SK-N-SH (cell line): ENCODE results near the gene LARGE1.

Source experiments
- EP300 ChIP-seq, 2 experiments: IDR thresholded peaks; 2 replicates each; pipeline versions ENCODE4 v1.4.0 to v1.6.1; 2012; ENCODE audit warnings: borderline replicate concordance in 1 of 2, low read depth in 1 of 2, low read length in 1 of 2
- EZH2phosphoT487 ChIP-seq: fragments of 200-600 bp; sonication (generic); IDR thresholded peaks from 2 replicates; pipeline ENCODE4 v1.6.1; 2017; ENCODE audit warnings: low read depth, mixed run types, mild to moderate bottlenecking, antibody characterized with exemption, moderate library complexity, borderline replicate concordance
- FOSL2 ChIP-seq: IDR thresholded peaks from 2 replicates; pipeline ENCODE4 v1.4.0; 2012; ENCODE audit warnings: low read depth, mild to moderate bottlenecking, moderate library complexity, borderline replicate concordance
- GABPA ChIP-seq: IDR thresholded peaks from 2 replicates; pipeline ENCODE4 v1.4.0; 2012; ENCODE audit warnings: low read depth, mild to moderate bottlenecking
- JUND ChIP-seq: IDR thresholded peaks from 2 replicates; pipeline ENCODE4 v1.4.0; 2012
- MEF2A ChIP-seq: IDR thresholded peaks from 2 replicates; pipeline ENCODE4 v1.4.0; 2012; ENCODE audit warnings: low read depth, borderline replicate concordance
- NFIC ChIP-seq: IDR thresholded peaks from 2 replicates; pipeline ENCODE4 v1.4.0; 2012; ENCODE audit warnings: borderline replicate concordance
- RCOR1 ChIP-seq: fragments of 150-350 bp; IDR thresholded peaks from 2 replicates; pipeline ENCODE4 v1.6.1; 2017; ENCODE audit warnings: antibody characterized with exemption, low read length
- RFX5 ChIP-seq: IDR thresholded peaks from 2 replicates; pipeline ENCODE4 v1.6.1; 2012; ENCODE audit warnings: mild to moderate bottlenecking, improper control_type of control experiment, low read length
- SMC3 ChIP-seq: IDR thresholded peaks from 2 replicates; pipeline ENCODE4 v1.6.1; 2012; ENCODE audit warnings: low read depth, low read length, improper control_type of control experiment
- TCF12 ChIP-seq: IDR thresholded peaks from 2 replicates; pipeline ENCODE4 v1.4.0; 2012
- YY1 ChIP-seq: IDR thresholded peaks from 2 replicates; pipeline ENCODE4 v1.4.0; 2012; ENCODE audit warnings: low read depth, mild to moderate bottlenecking
- TF ChIP-seq, protein P1 (sequence below): fragments of 200-600 bp; sonication (generic); IDR thresholded peaks from 2 replicates; pipeline ENCODE4 v1.6.1; 2017; ENCODE audit warnings: antibody characterized with exemption, mild to moderate bottlenecking, moderate library complexity
- TF ChIP-seq, protein P2 (sequence below): IDR thresholded peaks from 2 replicates; pipeline ENCODE4 v1.4.0; 2012; ENCODE audit warnings: low read depth, borderline replicate concordance

DNA sequence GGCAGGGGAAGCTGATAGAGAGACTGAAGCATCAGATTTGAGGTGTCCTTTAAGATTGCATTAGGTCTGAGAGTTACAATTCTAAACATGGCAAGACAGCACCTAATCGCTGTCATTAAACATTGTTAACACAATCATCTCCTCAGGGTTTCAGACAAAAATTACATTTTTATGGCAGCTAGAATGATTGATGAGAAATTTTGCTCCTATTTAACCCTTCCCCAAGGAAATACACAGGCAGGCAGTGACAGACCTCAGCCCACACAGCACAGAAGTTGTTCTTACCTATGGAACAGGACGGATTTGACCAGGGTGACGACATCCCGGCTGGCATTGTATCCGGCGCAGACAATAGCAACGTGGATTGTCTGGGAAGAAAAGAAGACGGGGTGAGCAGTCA lies 294.3 kb downstream of the LARGE1 start:
- TF ChIP-seq, protein P1, sequence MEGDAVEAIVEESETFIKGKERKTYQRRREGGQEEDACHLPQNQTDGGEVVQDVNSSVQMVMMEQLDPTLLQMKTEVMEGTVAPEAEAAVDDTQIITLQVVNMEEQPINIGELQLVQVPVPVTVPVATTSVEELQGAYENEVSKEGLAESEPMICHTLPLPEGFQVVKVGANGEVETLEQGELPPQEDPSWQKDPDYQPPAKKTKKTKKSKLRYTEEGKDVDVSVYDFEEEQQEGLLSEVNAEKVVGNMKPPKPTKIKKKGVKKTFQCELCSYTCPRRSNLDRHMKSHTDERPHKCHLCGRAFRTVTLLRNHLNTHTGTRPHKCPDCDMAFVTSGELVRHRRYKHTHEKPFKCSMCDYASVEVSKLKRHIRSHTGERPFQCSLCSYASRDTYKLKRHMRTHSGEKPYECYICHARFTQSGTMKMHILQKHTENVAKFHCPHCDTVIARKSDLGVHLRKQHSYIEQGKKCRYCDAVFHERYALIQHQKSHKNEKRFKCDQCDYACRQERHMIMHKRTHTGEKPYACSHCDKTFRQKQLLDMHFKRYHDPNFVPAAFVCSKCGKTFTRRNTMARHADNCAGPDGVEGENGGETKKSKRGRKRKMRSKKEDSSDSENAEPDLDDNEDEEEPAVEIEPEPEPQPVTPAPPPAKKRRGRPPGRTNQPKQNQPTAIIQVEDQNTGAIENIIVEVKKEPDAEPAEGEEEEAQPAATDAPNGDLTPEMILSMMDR: no peak
- TF ChIP-seq GABPA (no peak), EZH2phosphoT487 (no peak), NFIC (no peak), EP300 (IDR thresholded peaks at IDR 0.05; ENCODE audit: borderline replicate concordance in 1 of 2, low read depth in 1 of 2, low read length in 1 of 2) (no peak), FOSL2 (no peak), SMC3 (no peak), RCOR1 (no peak), YY1 (no peak), MEF2A (no peak), JUND (no peak), TCF12 (no peak), RFX5 (no peak)
- TF ChIP-seq, protein P2, sequence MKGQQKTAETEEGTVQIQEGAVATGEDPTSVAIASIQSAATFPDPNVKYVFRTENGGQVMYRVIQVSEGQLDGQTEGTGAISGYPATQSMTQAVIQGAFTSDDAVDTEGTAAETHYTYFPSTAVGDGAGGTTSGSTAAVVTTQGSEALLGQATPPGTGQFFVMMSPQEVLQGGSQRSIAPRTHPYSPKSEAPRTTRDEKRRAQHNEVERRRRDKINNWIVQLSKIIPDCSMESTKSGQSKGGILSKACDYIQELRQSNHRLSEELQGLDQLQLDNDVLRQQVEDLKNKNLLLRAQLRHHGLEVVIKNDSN: no peak
